NT2/D1 (cell line): ENCODE results near the gene BCL6B.

Source experiments
- SUZ12 ChIP-seq: IDR thresholded peaks from 2 replicates; pipeline ENCODE4 v1.6.1; 2011; ENCODE audit not compliant: insufficient read length, insufficient read depth; ENCODE audit errors: extremely low read depth
- YY1 ChIP-seq: IDR thresholded peaks from 2 replicates; pipeline ENCODE4 v1.6.1; 2011; ENCODE audit not compliant: insufficient read length, insufficient read depth

GRCh38 chr17:6985266-6985665, 37.6 kb upstream of the BCL6B start:
- TF ChIP-seq YY1 = no peak
- TF ChIP-seq SUZ12 = no peak
